ENCODE data around the gene SCAND1.

DNA sequence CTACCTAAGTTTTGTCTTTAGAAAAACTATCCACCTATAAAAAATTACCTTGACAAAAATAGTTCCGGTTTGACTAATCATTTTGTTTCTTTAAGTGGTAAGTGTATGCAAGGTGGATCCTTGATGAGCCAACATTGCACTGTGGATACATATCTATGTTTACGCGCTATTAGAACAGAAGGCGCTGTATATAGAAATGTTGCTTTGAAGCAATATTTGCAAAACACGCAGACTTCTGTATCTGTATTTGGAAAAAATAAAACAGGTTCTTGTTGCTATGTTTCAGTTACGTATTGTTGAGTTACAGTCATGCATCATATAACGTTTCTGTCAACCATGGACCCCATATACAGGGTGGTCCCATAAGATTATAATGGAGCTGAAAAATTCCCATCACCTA lies 4.2 kb downstream of the SCAND1 start:
- no peak for TF ChIP-seq CTCF (IDR thresholded peaks at IDR 0.05; ENCODE audit: poor library complexity)
- TF ChIP-seq EZH2phosphoT487 (IDR thresholded peaks at IDR 0.05; ENCODE audit: low read depth, severe bottlenecking, unreplicated experiment): no peak
- TF ChIP-seq EZH2 (IDR thresholded peaks at IDR 0.05; ENCODE audit: borderline replicate concordance): no peak
